Measurements from ENCODE around the gene HSPB8. TPM values are rescaled to one million over a fixed set of nuclear protein-coding genes. Genes with fewer than 3 reads are reported as not detected.
A peak's percentile ranks its signal among the peaks of the same experiment; 100 is the strongest.

HSPB8 gene
- total RNA-seq, 2 donors from 2014 or later: 9.7 to 10.4 TPM

GRCh38 chr12:119151445-119152026, 27.2 kb upstream of the HSPB8 start:
- peaks cover 14% of the 10 kb centered on the region for H3K9me3 ChIP-seq (ENCODE audit: control insufficient read depth, low read length)
- Mint-ChIP-seq H3K27me3 (ENCODE audit: insufficient read depth) (peaks cover 2% of the 10 kb centered on the region), H3K4me3 (no peak overlapping the region), H3K9me3 (peaks cover 9% of the 10 kb centered on the region), H3K36me3 (ENCODE audit: low read depth) (peaks cover 15% of the 10 kb centered on the region), H3K27ac (no peak overlapping the region), H3K4me1 (peaks cover 12% of the 10 kb centered on the region)
- no peaks in the 10 kb centered on the region for H3K36me3 ChIP-seq (ENCODE audit: control insufficient read depth, insufficient read depth, low read length)
- H3K4me3 ChIP-seq (ENCODE audit: low read length): no peak overlapping the region
- TF ChIP-seq CTCF (conservative IDR thresholded peaks at IDR 0.05): no peak
- no peak overlapping the region for H3K27ac ChIP-seq (ENCODE audit: low read depth, low read length)
- no peak overlapping the region for H3K9ac ChIP-seq (ENCODE audit: extremely low read depth, low read length, poor library complexity, severe bottlenecking)
- WGBS, 2 experiments (ENCODE audit: insufficient coverage in 1 of 2, insufficient read length in 1 of 2): 92% methylated on average over 1 of the region's 1 CpG; no CpG with 5 or more reads in 1 of the 2 experiments
- DNase-seq: no peak
- no peaks in the 10 kb centered on the region for H3K27me3 ChIP-seq (ENCODE audit: control insufficient read depth, insufficient read depth, low read length, poor library complexity, severe bottlenecking)
- H3K4me1 ChIP-seq (ENCODE audit: control insufficient read depth, insufficient read depth, low read length): no peaks in the 10 kb centered on the region

- H3K4me3 ChIP-seq (ENCODE audit: low read length): peak overlapping the region; percentile 76
- 38 to 65% methylated on average over 6 to 49 of the region's 49 CpGs for WGBS, 2 experiments (ENCODE audit: insufficient coverage in 1 of 2, insufficient read length in 1 of 2)
- H3K36me3 ChIP-seq (ENCODE audit: control insufficient read depth, insufficient read depth, low read length): no peaks in the 10 kb centered on the region
- Mint-ChIP-seq H3K4me1 (peaks cover 12% of the 10 kb centered on the region), H3K27me3 (ENCODE audit: insufficient read depth) (peaks cover 2% of the 10 kb centered on the region), H3K4me3 (peak overlapping the region; percentile 84), H3K27ac (peak overlapping the region; percentile 100), H3K9me3 (peaks cover 9% of the 10 kb centered on the region), H3K36me3 (ENCODE audit: low read depth) (peaks cover 15% of the 10 kb centered on the region)
- peak; percentile 100 for DNase-seq
- no peaks in the 10 kb centered on the region for H3K27me3 ChIP-seq (ENCODE audit: control insufficient read depth, insufficient read depth, low read length, poor library complexity, severe bottlenecking)
- peak; percentile 27 for TF ChIP-seq CTCF (conservative IDR thresholded peaks at IDR 0.05)
- H3K9me3 ChIP-seq (ENCODE audit: control insufficient read depth, low read length): peaks cover 14% of the 10 kb centered on the region
- no peak overlapping the region for H3K27ac ChIP-seq (ENCODE audit: low read depth, low read length)
- H3K9ac ChIP-seq (ENCODE audit: extremely low read depth, low read length, poor library complexity, severe bottlenecking): peak overlapping the region; percentile 73
- H3K4me1 ChIP-seq (ENCODE audit: control insufficient read depth, insufficient read depth, low read length): no peaks in the 10 kb centered on the region
Measured at GRCh38 chr12:119153477-119154434, 25.0 kb upstream of the HSPB8 start.

GRCh38 chr12:119154435-119154818, 24.3 kb upstream of the HSPB8 start:
- H3K4me1 Mint-ChIP-seq: peaks cover 12% of the 10 kb centered on the region
- peaks cover 4% of the 10 kb centered on the region for H3K27me3 Mint-ChIP-seq (ENCODE audit: insufficient read depth)
- DNase-seq: peak; percentile 100
- H3K4me3 ChIP-seq (ENCODE audit: low read length): peak overlapping the region; percentile 76
- no peaks in the 10 kb centered on the region for H3K4me1 ChIP-seq (ENCODE audit: control insufficient read depth, insufficient read depth, low read length)
- H3K9me3 ChIP-seq (ENCODE audit: control insufficient read depth, low read length): peaks cover 14% of the 10 kb centered on the region
- peaks cover 9% of the 10 kb centered on the region for H3K9me3 Mint-ChIP-seq
- no peak for TF ChIP-seq CTCF (conservative IDR thresholded peaks at IDR 0.05)
- H3K9ac ChIP-seq (ENCODE audit: extremely low read depth, low read length, poor library complexity, severe bottlenecking): peak overlapping the region; percentile 73
- WGBS, 2 experiments (ENCODE audit: insufficient coverage in 1 of 2, insufficient read length in 1 of 2): 53 to 80% methylated on average over 1 to 10 of the region's 11 CpGs
- peak overlapping the region; percentile 84 for H3K4me3 Mint-ChIP-seq
- H3K36me3 ChIP-seq (ENCODE audit: control insufficient read depth, insufficient read depth, low read length): no peaks in the 10 kb centered on the region
- H3K27ac Mint-ChIP-seq: peak overlapping the region; percentile 100
- H3K27ac ChIP-seq (ENCODE audit: low read depth, low read length): no peak overlapping the region
- H3K27me3 ChIP-seq (ENCODE audit: control insufficient read depth, insufficient read depth, low read length, poor library complexity, severe bottlenecking): no peaks in the 10 kb centered on the region
- peaks cover 15% of the 10 kb centered on the region for H3K36me3 Mint-ChIP-seq (ENCODE audit: low read depth)

Measured in endodermal cell (in vitro differentiated cells).